NCI-H1436 (cell line): ENCODE data around the gene FAM120A.

ENCODE experiments used
- DNase-seq: peaks from one replicate; lab custom pipeline; 2025; lab: John Stamatoyannopoulos, UW

The FAM120A gene

GRCh38 chr9:93577975-93578682 lies 126.6 kb downstream of the FAM120A start:
- no peak for DNase-seq

DNA sequence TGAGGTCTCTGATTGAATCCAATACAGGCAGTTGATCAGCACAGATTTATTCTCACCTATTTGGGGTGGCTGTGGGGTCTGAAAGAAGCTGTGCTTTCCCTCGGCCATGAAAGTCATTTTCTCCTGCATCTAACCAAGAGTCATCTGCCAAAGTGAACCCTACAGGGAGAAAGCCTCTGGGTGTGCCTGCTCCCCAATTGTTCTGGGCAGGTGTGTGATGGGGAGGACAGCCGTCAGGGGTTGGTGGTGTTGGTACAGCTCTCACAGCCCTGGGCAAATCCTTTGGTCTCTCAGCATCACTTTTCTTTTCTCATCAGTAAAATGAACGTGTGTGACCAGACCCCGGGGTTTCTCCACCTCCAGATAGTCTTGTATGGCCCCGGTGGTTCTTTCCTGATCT lies 127.4 kb downstream of the FAM120A start:
- DNase-seq = no peak

DNA sequence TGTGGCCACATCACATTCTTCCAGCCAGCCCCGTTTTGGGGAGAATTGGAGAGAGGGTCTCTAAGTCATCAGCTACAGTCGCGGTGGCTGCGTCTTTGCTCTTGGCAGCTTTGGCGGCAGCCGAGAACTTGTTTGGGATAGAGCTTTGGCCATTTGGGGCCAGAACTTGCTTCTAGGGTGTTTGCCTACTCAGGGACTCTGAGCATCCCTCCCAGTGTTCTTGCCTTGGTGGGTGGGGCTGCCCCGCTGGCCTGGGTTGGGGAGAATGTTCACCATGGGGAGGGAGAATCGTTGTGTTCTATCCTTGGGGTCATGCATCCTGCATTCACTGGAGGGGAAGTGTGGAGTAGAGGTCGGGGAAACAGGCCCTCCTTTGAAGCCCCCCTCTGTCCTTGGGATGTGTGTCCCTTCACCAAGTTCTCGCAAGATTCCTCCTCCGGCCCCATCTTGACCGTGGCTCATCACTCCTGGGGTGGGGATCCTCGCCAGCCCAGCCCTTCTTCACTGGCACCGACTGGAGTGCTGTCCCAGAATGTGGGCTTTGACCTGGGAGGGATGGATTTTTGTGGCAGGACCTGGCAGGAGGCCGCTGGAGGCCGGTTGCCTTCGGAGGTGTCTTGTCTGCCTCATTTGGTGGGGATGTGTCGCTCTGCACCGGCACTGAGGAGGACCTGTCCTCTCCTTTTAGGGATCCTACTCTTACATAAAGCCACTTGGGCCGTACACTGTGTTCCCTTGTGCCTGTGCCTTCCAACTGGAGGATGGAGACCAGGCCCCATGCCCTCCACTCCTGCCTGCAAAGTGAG lies 128.4 kb downstream of the FAM120A start:
- no peak for DNase-seq

DNA sequence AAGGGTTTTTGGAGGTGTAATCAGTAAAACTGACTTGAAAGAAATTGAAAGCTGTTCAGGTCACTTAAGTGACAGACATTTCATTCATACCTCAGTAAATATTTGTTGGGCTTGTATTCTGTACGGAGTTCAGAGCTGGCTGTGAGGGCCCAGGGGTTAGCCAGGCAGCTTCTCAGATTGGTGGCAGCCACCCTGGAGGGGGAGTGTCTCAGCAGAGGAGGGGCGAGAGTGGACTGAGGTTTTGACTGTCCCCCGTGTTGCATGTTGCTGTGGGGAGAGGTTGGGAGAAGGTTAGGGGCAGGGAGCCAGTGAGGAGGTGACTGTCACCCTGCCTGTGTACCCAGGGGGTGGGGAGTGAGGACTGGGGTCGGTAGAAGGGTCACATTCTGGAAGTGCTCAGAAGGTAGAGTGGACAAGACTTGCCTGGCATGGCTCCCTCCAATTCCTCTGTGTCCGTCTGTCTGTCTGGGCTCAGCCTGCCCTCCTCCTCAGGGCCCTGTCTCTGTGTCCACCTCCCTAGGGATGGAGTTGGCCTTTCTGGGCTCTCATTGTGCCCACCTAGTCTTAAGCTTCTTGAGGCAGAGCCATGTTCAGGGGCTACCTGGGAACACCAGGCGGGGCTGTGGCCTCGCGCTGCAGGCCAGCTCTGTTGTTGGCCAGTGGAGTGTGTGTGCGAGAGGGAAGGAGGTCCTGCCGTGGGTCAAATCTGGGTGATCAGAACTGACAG lies 129.3 kb downstream of the FAM120A start:
- no peak for DNase-seq

DNA sequence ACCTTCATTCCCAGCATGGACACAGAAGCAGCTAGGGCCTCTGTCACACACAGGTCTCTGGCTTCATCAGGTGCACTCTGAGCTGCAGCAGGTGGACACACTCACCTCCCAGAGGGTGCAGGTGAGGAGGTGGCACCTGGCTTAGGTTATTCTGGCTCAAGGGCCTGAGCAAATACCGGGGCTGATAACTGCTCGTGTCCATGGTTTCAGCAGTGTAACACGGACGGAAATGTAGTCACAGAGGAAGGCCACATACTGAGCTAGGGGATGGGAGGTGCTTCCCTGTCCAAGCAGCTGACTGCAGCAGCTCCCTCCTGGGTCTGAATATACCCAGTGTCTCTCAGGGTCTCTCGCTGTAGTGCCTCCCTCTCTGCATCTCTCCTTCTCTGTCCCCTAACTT lies 130.6 kb downstream of the FAM120A start:
- no peak for DNase-seq

DNA sequence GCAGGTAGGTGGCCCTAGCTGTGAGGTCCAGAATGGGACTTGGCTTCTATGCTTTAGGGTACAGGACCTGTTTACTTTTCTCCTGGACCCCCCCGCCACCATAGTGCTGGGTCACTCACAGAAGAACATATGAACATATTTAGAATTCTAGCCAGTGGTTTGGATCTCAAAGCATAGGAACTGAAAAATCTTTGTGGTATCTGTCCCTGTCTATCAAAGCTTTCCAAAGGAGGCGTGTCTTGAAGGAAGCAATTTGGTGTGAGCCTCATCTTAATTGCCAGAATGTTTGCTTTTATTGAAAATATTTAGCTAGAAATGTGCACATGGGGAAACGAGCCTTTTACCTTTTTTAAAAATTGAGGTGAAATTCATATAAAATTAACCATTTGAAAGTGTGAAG lies 131.1 kb downstream of the FAM120A start:
- DNase-seq = no peak

- DNase-seq = no peak
Measured at GRCh38 chr9:93585259-93585658, 133.8 kb downstream of the FAM120A start.

DNA sequence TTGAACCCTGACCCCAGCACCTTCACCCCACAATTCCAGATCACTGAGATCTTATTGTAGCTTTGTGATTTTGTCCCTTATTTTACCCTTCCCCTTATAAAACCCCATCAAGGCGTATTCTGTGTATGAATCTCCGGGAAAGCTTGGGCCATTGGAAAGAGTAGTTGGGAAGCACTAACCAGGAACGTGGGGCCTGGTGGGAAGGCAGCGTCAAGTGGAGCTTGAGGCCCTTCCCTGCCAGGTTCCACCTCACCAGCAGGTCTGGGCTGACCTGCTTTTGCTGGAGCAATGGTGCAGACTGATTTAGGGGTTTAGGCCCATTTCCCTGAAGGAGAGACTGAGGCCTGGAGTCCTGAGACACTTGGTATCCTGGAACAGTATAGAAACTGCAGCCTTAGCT lies 134.2 kb downstream of the FAM120A start:
- no peak for DNase-seq

- DNase-seq = no peak
Measured at GRCh38 chr9:93586290-93587057, 135.0 kb downstream of the FAM120A start.

DNA sequence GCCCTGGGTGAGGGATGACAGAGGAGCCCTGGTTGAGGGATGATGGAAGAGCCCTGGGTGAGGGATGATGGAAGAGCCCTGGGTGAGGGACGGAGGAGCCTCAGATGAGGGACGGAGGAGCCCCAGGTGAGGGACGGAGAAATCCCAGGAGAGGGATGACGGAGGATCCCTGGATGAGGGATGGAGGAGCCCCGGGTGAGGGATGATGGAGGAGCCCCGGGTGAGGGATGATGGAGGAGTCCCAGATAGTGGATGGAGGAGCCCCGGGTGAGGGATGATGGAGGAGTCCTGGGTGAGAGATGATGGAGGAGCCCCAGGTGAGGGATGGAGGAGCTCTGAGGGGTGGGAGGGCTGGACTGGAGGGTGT lies 135.8 kb downstream of the FAM120A start:
- DNase-seq = no peak

- DNase-seq = no peak
Measured at GRCh38 chr9:93587651-93588347, 136.3 kb downstream of the FAM120A start.

DNA sequence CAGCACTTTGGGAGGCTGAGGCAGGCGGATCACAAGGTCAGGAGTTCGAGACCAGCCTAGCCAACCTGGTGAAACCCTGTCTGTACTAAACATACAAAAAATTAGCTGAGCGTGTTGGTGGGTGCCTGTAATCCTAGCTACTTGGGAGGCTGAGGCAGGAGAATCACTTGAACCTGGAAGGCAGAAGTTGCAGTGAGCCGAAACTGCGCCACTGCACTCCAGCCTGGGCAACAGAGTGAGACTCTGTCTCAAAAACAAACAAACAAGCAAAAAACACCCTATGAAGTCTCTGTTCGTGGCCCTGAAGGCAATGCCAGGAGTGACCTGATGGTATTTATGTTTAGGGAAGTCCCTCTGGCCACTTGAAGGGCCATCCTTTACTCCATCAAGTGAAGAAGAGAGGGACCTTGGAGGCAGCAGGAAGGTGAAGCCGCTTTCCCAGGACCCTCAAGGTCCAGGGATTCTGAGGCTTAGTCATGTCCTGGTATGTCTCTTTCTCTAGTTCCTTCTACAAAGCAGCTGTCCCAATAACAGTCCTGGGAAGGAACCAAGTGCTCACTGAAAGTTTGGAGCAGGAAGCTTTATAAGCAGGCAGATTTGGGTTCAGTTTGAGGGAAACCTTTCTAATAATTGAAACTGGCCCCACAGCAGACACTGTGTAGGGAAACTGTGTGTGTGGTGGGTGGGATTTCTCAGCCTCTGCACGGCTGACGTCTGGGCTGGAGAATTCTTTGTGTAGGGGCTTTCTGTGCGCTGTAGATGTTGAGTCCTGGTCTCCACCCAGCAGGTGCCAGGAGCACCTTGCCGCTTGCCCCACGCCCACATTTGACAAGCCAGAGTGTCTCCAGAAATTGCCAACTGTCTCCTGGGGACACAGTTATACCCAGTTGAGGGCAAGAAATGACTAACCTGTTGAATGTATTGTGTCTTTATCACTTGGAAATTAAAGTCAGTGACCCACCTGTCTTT lies 137.4 kb downstream of the FAM120A start:
- DNase-seq = no peak

GRCh38 chr9:93589688-93590087 lies 138.2 kb downstream of the FAM120A start:
- no peak for DNase-seq

- no peak for DNase-seq
Measured at GRCh38 chr9:93590609-93591234, 139.2 kb downstream of the FAM120A start.

DNA sequence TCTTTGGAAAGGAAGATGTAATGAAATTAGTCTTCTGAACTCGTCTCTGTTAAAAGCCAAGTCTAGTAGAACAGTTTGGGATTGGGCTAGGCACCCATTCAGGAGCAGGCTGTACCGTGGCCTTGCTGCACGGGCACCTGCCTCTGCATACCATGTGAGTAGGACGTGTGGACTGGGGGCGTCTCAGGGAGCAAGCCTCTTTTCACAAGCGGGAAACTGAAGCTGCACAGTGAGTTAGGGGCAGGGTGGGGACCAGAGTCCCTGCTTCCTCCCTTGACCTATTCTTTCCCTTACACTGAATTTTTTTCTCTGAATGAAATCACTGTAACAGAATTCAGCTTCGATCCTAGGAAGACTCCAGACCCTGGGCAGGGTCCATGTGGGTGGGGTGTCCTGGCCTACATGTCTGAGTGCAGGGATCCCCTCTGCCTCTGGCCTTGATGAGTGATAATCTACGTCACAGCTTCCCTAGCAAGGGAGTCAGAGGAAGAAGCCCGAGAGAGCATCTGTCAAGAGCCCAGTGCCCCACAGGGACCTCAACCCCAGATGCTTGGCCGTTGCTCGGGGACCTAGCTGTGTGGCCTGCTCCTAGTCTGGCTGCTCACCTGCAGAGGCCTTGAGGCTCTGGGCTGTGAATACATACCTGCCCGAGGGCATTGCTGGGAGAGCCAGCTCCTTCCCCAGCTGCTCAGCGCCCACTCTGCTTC lies 140.0 kb downstream of the FAM120A start:
- DNase-seq = no peak

DNA sequence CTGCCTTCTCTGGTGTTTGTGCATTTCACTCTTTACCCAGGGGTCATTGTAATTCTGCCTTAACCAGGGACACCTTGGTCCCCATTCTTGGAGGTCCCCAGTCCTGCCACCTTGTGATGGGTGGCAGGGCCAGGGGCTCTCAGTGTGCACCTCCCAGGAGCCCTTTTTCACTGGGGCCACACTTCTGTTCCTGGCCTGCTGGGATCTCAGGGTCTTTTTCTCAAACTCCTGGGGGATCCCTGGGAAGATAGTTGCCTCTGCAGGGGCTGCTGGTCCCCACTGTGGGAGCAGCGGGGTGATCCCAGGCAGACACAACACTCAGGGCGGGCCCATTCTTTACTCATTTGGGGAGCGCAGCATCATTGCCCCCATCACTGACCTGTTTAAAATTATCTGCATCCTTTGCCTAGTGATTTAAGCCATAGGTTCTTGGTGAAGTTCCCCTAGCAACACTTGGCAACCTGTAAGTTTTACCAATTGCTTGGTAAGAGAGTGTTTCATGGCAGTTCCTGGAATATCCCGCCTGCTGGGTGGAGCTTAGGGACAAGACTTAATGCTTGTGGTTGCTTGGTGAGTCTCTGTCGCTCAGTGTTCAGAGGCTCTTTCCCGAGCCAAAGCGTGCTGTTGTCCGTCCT lies 140.6 kb downstream of the FAM120A start:
- no peak for DNase-seq

DNA sequence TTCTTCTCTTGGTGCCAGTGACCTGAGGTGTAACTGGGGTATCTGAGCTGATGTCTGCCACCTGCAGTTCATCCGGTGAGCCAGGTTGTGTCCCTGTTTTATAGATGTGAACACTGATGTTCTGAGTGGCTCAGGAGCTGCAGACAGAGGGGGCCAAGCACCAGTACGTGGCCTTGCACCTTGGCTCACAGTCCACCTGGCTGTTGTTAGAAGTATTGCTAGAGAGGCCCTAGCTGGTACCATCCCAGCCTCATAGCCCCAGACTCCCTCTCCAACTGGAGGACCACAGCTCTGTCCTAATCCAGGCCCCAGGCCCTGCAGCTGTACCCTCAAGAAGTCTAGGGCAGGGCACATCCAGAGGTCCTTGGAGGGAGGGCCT lies 141.1 kb downstream of the FAM120A start:
- no peak for DNase-seq

- DNase-seq = no peak
Measured at GRCh38 chr9:93593144-93593658, 141.7 kb downstream of the FAM120A start.
